Measurements from ENCODE around the gene PARD3.

- TF ChIP-seq, protein P1, sequence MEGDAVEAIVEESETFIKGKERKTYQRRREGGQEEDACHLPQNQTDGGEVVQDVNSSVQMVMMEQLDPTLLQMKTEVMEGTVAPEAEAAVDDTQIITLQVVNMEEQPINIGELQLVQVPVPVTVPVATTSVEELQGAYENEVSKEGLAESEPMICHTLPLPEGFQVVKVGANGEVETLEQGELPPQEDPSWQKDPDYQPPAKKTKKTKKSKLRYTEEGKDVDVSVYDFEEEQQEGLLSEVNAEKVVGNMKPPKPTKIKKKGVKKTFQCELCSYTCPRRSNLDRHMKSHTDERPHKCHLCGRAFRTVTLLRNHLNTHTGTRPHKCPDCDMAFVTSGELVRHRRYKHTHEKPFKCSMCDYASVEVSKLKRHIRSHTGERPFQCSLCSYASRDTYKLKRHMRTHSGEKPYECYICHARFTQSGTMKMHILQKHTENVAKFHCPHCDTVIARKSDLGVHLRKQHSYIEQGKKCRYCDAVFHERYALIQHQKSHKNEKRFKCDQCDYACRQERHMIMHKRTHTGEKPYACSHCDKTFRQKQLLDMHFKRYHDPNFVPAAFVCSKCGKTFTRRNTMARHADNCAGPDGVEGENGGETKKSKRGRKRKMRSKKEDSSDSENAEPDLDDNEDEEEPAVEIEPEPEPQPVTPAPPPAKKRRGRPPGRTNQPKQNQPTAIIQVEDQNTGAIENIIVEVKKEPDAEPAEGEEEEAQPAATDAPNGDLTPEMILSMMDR (IDR thresholded peaks at IDR 0.05), result no peak
- TF ChIP-seq POLR2A (IDR thresholded peaks at IDR 0.05) (no peak), EP300 (IDR thresholded peaks at IDR 0.05) (no peak)
These were observed 249.2 kb downstream of the PARD3 start for GRCh38 chr10:34565934-34566333.
